GM23338 (cell line): ENCODE measurements around the gene RPS6KC1.
"Not testable (repeated sequence)": the region's sequence is repeated elsewhere in the genome, so short reads cannot be mapped to it uniquely, and the experiment has no call there.

Experiments
- CREB1 ChIP-seq: fragments of 250-450 bp; sonication (Bioruptor Pico); IDR thresholded peaks from 2 replicates; pipeline ENCODE4 v1.5.0; 2020; ENCODE audit warnings: low read depth, mild to moderate bottlenecking, moderate library complexity
- CTCF ChIP-seq, 2 experiments: fragments of 200-600 bp in 1 of 2; sonication (generic) in 1 of 2; conservative IDR thresholded peaks; 2 replicates each; pipeline versions ENCODE4 v1.5.1 to v1.6.1; 2016 to 2017; ENCODE audit warnings: antibody characterized with exemption in 2 of 2, low read depth in 2 of 2, mild to moderate bottlenecking in 2 of 2, moderate library complexity in 1 of 2
- ETS1 ChIP-seq: IDR thresholded peaks from 2 replicates; pipeline ENCODE4 v1.6.1; 2016; ENCODE audit warnings: antibody characterized with exemption
- EZH2 ChIP-seq: fragments of 200-600 bp; sonication (generic); IDR thresholded peaks from one replicate; pipeline ENCODE4 v1.8.0; 2017; ENCODE audit warnings: antibody characterized with exemption, mild to moderate bottlenecking, low read depth; ENCODE audit not compliant: unreplicated experiment
- EZH2phosphoT487 ChIP-seq: fragments of 200-600 bp; sonication (generic); IDR thresholded peaks from one replicate; pipeline ENCODE4 v1.8.1; 2018; ENCODE audit warnings: antibody characterized with exemption; ENCODE audit not compliant: unreplicated experiment
- JUNB ChIP-seq: IDR thresholded peaks from one replicate; pipeline ENCODE4 v1.6.1; 2016; ENCODE audit warnings: antibody characterized with exemption; ENCODE audit not compliant: unreplicated experiment
- NANOG ChIP-seq: IDR thresholded peaks from 2 replicates; pipeline ENCODE4 v1.6.1; 2016; ENCODE audit warnings: antibody characterized with exemption, borderline replicate concordance
- POLR2AphosphoS5 ChIP-seq: IDR thresholded peaks from 2 replicates; pipeline ENCODE4 v1.6.1; 2016; ENCODE audit warnings: antibody characterized with exemption, low read depth
- REST ChIP-seq: IDR thresholded peaks from one replicate; pipeline ENCODE4 v1.6.1; 2018; ENCODE audit warnings: antibody characterized with exemption; ENCODE audit not compliant: unreplicated experiment
- STAT1 ChIP-seq: IDR thresholded peaks from one replicate; pipeline ENCODE4 v1.6.1; 2016; ENCODE audit warnings: antibody characterized with exemption; ENCODE audit not compliant: unreplicated experiment
- ZNF114 ChIP-seq: fragments of 250-450 bp; sonication (Bioruptor Pico); IDR thresholded peaks from 2 replicates; pipeline ENCODE4 v1.5.0; 2020; ENCODE audit warnings: mild to moderate bottlenecking, moderate library complexity

- not testable (repeated sequence) for TF ChIP-seq CTCF (conservative IDR thresholded peaks at IDR 0.05; ENCODE audit: low read depth in 2 of 2); POLR2AphosphoS5; EZH2phosphoT487; EZH2; CREB1 (CRISPR knock-in tag); JUNB; REST; STAT1; NANOG; ZNF114 (CRISPR knock-in tag); ETS1
These were observed 168.0 kb downstream of the RPS6KC1 start for GRCh38 chr1:213219076-213219475.
